GM19452 (cell line): ENCODE measurements around the gene POU2F1.
"Not testable (repeated sequence)": the region's sequence is repeated elsewhere in the genome, so short reads cannot be mapped to it uniquely, and the experiment has no call there.

Experiments
- ATAC-seq: cut with Tn5 transposase; IDR thresholded peaks from one replicate; pipeline ENCODE4 v1.9.1; 2021; ENCODE audit not compliant: unreplicated experiment

The POU2F1 gene

DNA sequence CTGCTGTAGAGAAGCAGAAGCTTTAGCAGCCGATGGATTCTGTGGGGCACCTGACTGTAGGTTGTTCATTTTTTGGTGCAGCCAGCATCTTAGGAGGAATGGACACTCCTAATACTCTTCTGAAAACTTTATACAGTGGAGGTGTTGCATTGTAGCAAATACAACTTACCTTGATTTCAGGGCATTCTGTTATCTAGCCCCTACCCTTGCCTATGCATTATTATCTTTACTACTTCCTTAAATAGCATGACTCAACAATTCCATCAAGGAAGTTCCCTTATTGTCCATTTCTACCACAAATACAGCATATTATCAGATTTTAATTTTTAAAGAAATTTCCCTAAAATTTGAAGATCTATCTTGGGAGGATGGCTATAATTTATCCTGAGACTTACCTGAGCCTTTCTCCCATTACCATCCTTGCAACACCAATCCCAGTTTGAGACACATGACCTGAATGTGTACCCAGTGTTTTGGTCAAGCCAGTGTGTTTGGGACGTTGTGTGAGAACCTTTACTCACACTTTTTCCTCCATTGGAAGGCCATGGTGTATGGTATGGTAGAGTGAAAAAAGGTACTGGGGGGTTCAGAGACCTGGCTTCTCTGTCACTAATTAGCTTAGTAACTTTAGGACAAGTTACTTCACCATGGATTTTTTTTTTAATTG is 9.2 kb downstream of the POU2F1 start:
- no peak for ATAC-seq

DNA sequence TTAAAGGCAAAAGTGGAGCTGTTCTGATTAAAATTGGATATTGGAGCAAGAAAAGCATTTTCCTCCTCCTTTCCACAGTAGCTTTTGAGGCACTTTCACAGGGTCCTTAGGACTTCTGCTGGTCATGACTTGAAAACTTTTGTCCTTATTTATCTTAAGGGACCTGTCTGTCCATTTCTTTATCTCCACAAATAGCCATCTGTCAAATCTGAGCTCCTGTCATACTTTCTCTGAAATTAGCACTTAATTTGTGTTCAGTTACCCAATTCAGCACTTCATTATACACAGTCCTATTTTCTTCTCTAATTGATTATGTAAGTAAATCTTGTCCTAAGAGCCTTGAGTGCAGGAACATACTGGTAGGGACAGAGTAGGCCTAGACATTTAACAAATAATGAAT is 9.8 kb downstream of the POU2F1 start:
- ATAC-seq = no peak

DNA sequence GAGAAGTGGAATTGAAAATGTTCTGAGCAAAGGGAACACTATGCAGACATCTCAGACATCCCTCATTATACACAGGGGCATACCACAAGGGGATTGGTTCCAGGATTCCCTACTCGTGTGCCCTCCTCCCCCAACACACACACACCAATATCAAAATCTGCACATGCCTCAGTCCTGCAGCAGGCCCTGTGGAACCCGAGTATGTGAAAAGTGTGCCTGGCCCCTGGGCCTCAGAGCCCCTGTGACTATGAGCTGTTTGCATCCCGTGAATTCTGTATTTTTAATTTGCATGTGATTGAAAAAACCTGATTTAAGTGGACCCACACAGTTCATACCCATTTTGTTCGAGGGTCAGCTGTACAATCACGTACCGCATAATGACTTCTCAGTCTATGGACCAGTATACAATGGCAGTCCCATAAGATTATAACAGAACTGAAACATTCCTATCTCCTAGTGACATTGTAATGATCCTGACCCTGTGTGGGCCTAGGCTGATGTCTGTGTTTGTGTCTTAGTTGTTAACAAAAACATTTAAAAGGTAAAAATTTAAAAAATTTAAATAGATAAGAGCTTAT is 11.3 kb downstream of the POU2F1 start:
- no peak for ATAC-seq

DNA sequence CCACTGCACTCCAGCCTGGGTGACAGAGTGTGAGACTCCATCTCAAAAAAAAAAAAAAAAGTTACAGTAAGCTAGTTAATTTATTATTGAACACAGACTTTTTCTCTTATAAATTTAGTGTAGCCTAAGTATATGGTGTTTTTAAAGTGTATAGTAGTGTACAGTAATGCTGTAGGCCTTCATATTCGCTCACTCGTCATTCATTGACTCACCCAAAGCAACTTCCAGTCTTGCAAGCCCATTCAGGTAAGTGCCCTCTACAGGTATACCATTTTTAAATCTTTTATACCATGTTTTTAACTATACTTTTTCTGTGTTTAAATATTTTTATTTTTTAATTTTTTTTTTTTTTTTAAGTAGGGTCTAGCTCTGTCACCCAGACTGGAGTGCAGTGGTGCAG is 12.1 kb downstream of the POU2F1 start:
- no peak for ATAC-seq

DNA sequence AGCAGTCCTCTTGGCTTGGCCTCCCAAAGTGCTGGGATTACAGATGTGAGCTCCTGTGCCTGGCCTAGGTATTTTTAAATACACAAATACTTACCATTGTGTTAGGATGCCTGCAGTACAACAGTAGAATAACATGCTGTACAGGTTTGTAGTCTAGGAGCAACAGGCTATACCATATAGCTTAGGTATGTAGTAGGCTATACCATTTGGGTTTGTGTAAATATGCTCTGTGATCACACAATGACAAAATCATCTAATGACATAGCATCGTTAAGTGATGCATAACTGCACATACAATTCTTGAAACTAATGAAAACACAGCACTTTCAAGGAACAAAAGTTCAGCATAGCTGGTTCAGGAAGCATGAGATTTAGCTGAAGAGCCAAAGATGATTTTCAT is 12.7 kb downstream of the POU2F1 start:
- ATAC-seq = no peak

DNA sequence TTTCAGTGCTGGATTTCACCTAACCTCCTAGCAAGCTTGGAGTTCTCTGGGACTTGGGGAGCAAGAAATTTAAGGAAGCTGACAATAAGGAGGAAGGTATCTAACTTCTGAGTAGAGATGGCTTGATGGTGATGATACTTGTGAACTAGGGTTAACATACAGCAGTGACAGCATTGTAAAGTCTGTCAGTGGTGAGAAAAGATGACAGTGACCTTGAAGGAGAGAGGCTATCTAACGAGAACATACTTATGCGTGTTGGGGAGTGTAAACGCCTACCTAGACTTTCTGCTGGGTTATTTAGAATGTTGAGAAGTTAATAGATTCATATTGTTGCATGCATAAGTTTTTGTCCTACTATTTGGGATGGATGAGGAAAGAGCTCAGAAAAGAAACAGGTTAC is 16.3 kb downstream of the POU2F1 start:
- ATAC-seq = no peak

DNA sequence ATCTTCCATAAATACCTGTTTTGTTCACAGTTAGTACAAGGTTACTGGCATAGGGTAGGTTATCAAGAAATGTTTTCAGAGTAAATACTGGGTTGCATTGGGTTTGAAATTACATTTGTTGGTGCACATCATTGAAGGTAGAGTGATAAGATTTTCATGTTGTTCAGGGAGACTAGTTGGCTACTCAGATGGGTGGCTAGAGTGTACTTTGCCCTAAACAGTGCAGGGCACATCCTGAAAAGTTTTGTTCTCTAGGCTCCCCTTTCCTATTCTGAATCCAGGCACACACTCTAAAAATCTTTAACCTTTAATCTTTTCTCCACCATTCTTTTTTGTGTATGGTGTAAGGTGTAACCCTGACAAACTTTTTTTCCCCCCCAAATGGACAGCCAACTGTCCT is 18.0 kb downstream of the POU2F1 start:
- ATAC-seq = no peak

DNA sequence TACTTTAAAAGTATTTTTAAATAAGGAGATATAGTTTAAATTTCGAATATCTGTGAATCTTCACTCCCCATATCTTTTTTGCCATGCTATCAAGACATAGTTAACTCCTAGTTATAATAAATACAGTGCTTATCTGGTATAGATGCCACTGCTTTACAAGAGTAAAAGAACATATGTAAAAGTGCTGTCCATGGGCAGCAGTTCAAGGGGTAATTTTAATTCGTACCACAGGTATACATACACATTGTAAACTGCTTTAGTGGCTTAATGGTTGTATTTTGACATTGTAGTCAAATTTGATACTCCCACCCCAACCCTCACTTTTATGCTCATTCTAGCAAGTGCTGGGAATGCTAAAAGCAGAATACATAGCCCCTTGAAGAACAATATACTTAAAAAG is 18.6 kb downstream of the POU2F1 start:
- ATAC-seq = no peak

DNA sequence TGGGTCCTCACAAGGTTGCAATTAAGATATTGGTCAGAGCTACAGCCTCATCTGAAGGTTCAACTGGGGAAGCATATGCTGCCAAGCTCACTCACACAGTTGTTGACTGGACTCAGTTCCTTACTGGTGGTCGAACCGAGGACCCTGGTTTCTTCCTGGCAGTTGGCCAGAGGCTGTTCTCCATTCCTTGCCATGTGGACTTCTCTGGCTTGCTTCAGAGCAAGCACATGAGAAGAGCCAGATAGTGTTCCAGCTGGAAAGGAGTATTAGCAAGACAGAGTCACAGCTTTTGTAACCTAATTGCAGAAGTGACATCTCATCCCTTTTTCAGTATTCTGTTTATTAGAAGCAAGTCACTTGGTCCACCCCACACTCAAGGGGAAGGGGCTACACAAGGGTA is 23.6 kb downstream of the POU2F1 start:
- ATAC-seq = no peak

DNA sequence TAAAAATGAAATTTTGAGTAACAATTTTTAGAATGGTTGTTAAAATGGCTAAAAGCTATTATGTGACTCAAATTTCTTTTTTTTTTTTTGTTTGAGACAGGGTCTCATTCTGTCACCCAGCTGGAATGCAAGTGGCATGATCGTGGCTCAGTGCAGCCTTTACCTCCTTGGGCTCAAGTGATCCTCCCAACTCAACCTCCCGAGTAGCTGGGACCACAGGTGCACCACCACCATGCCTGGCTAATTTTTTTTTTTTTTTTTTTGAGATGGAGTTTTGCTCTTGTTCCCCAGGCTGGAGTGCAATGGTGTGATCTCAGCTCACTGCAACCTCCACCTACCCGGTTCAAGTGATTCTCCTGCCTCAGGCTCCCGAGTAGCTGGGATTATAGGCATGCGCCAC is 24.5 kb downstream of the POU2F1 start:
- not testable (repeated sequence) for ATAC-seq

DNA sequence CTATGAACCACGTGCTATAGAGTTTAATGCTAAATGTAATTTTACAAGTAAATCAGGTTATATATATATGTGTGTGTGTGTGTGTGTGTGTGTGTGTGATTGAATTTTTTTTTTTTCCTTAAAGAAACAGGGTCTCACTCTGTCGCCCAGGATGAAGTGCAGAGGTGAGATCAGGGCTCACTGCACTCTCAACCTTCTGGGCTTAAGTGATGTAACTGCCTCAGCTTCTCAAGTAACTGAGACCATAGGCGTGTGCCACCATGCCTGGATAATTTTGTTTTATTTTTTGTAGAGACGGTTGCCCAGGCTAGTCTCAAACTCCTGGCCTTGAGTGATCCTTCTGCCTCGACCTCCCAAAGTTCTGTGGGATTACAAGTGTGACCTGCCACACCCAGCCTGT is 26.3 kb downstream of the POU2F1 start:
- no peak for ATAC-seq

DNA sequence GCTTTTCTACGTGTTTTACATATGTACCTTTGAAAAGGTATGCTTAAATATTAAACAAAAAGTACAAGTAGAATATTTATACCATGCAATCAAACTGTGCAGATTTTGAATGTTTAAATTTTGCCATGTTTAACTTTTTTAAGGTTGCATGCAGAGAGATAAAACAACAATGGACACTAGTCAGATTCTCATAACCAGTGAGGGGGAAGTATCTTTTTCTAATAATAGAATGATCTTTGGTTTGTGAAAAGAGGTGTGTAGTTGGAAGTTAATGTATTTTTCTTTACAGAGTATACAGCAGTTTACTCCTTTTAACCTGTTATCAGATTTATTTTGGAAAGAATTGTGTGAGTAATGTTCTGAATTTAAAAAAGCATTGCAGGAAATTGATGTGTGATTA is 27.1 kb downstream of the POU2F1 start:
- ATAC-seq = no peak

DNA sequence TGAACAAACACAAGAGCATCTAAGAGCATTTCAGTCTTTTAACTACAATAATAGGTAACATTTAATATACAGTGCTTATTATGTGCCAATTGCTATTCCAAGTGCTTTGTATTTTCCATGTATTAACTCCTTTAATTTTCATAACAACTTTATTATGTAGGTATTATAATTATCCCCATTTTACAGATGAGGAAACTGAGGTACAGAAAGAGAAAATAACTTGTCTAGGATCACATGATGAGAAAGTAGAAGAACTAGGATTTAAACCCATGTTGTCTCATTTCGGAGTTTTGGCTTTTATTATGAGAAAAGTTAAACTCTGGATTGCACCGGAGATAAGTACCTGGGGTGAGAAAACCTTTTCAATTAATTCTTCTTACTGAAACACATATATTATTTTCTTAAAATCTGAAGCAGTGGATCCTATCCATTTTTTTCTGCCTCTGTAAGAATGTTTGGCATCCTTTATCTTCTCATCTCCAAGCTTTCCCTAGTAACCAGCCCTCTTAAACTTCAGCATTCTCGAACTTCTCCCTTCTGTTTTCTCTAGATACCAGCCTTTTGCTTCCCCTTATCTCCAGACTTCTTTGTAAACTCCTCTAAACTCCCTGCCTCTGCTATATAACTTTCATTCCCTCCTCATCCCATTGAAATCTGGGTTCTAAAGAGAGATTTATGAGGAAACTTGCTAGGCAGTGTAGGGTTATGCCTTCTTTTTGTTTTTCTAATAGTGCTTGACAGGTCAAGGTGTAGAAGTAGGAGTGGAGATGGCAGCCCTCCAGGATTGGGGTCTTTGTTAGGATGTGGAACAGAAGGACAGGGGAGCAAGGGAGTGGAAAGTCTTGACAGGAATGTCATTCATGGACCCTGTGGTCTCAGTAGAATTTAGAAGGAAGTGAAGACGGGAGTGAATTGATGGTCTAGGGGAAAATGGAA is 28.3 kb downstream of the POU2F1 start:
- ATAC-seq = no peak

DNA sequence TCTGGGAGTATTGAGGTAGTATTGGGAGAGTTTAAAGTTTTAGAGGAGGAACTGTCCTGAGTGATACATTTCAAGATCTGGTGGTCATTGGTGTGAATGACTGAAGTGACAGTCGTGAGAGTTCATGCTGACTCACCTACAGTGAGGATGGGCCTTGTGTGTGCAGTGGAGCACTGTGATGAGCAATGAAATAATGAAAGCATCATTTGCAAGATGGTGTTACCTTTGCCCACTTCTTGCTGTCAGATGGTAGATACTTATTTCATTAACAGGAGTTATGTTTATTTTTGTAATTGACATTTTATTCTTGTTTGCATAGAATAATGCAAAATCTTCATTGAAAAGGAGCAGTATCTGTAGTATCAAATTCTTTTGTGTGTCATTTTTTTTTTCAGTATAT is 29.0 kb downstream of the POU2F1 start:
- no peak for ATAC-seq

DNA sequence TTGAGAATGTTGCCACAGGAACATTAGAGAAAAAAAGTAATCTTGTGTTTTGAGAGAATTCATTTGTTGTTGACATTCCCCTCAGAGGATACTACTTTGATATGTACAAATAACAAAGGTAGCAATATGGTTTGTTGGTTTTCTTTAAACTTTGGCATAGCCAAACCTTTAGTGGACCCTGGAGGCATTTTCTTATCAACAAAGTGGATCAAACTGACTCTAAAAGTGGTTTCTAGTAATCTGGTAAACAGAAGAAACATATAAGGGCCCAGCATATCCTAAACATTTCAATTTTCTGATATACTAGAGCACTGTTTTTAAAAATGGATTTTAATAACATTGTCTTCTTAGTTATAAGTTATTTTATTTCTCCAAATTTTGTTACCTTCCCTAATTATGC is 29.8 kb downstream of the POU2F1 start:
- no peak for ATAC-seq

DNA sequence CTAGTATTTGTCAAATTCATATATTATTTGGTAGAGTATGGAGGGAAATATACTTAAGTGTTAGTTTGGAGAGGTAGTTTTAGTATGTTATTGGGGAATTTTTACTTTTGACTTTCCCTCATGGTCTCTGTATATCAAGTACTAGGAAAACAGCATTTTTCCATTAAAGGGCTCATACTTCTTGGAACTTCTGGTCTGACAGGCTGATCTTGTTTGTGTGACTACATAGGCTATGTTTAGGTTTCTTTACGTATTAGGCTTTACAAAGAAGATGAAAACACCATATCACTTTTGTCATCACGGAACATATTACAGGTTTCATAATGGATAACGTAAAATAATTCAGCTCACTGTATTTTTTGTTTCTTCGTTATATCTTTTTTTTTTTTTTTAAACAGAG is 30.8 kb downstream of the POU2F1 start:
- ATAC-seq = no peak

DNA sequence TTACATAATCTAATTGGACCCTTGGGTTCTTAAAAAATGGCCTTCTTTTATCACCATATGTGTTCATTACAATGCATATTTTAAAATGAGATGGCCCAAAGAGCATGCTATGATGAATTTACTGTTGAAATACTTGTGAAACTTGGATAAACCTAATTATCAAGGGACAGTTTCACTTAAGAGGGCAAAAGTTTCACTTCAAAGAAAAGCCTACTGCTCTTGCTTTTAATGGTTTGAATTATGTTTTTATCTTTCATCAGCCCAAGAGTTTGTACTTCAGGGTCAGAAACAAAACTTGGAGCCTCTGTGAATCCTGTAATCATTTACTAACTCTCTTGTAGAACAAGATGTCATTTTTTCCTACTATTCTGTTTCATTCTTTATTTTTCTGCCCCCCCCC is 32.3 kb downstream of the POU2F1 start:
- no peak for ATAC-seq

DNA sequence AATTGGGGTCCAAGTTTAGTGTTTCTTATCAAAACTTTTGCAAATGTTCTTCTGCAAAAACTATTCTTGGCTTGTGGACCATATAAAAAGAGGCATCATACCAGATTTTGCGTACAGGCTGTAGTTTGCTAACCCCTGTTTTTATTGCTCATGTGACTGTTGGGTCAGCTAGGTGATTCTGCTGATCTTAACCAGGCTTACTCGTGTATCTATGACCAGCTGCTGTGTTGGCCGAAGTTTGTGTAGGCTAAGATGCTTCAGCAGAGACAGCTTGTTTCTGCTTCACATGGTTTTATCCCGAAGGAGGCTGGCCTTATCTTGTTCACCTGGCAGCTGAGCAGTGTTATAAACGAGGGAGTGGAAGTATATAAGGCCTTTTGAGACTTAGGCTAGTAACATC is 38.2 kb downstream of the POU2F1 start:
- ATAC-seq = no peak

DNA sequence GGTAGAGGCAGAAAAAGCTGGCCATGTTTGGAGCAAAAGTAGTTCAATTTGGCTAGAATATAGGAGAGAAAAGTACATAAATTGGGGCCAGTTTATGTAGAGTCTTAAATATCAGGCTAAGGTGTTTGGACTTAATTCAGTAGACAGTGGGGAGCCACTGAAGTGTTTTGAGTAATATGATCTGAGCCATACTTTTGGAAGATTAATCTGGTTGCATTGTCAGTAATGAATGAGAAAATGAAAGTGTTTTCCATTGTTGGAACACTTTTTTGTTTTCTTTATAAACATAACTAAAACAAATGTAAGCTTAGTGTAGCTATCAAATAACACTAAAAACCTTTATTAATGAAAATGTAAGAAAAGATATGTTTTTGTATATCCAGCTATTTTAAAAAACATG is 42.1 kb downstream of the POU2F1 start:
- no peak for ATAC-seq

DNA sequence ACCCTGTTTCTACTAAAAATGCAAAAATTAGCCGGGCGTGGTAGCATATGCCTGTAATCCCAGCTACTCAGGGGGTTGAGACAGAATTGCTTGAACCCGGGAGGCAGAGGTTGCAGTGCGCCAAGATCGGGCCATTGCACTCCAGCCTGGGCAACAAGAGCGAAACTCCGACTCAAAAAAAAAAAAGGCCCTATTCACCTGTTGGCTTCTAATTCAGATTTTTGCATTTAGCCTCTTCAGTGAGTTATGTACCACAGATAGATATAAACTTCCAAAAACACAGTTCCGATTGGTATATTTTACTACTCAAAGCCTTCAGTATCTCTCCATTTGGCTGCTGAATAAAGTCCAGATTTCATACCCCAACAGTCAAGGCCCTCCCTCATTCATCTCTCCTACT is 42.7 kb downstream of the POU2F1 start:
- ATAC-seq = no peak

DNA sequence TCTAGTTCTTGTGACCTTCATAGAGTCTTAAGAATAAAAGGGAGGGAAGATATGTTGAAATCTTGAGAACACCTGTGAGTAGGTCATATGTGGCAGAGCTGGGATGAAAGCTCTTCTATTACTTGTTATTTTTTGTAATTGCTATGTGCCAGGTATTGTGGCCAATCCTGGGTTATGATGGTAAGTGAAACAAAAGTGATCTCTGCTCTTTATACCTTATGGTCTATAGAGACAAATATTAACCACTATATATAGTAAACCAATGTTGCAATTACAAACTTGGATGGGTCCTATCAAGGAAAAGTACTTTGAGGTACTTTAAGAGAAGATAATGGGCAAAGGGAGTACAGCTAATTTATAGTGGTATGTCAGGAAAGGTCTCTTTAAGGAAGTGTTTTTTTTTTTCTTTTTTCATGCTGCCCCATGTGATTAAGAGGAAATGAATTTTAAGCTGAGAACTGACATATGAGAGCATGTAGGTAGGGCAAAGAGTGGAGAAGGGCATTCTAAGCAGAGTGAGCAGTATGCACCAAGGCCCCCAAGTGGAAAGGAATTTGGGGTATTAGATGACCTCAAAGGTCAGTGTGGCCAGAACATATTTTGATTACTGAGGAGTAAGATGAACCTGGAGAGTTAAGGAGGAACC is 43.3 kb downstream of the POU2F1 start:
- ATAC-seq = no peak

DNA sequence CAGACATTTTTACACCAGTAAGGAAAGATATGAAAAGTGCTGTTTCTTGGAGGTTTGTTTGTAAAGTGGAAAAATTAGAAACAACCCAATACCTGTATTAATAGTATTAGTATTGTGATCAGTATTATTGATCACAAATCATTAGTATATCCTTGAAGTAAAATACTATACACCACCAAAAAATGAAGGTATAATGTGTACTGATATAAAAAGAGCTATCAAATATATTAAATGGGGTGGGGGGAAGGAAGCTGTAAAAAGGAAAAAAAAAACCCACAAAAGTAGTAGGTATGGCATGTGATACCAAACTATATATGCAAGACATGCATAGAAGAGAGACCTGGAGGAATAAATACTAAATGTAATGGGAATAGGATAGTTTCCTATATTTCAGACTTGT is 46.3 kb downstream of the POU2F1 start:
- ATAC-seq = no peak
